ENCODE results near the gene RTBDN. TPM values are rescaled to one million over a fixed set of nuclear protein-coding genes. Genes with fewer than 3 reads are reported as not detected.
"Not testable (repeated sequence)": the region's sequence is repeated elsewhere in the genome, so short reads cannot be mapped to it uniquely, and the experiment has no call there.

The RTBDN gene
- total RNA-seq, 1 donor from 2014 or later, result 4.8 TPM

GRCh38 chr19:12799742-12800465 is 34.5 kb downstream of the RTBDN start:
- DNase-seq, result no peak
- Mint-ChIP-seq H3K36me3 (ENCODE audit: unreplicated experiment) (no peaks in the 10 kb centered on the region), H3K4me3 (ENCODE audit: unreplicated experiment) (peak overlapping the region; percentile 94), H3K27ac (ENCODE audit: unreplicated experiment) (no peak overlapping the region), H3K4me1 (ENCODE audit: low read depth, unreplicated experiment) (peaks cover 21% of the 10 kb centered on the region), H3K27me3 (ENCODE audit: unreplicated experiment) (peaks cover 15% of the 10 kb centered on the region), H3K9me3 (ENCODE audit: unreplicated experiment) (peaks cover 17% of the 10 kb centered on the region)
- TF ChIP-seq CTCF (IDR thresholded peaks at IDR 0.05; ENCODE audit: partially characterized antibody, unreplicated experiment), result no peak

- peaks cover 22% of the 10 kb centered on the region for H3K9me3 Mint-ChIP-seq (ENCODE audit: unreplicated experiment)
- H3K36me3 Mint-ChIP-seq (ENCODE audit: unreplicated experiment); H3K27ac Mint-ChIP-seq (ENCODE audit: unreplicated experiment); DNase-seq; H3K4me3 Mint-ChIP-seq (ENCODE audit: unreplicated experiment): not testable (repeated sequence)
- peaks cover 16% of the 10 kb centered on the region for H3K27me3 Mint-ChIP-seq (ENCODE audit: unreplicated experiment)
- H3K4me1 Mint-ChIP-seq (ENCODE audit: low read depth, unreplicated experiment), result peaks cover 25% of the 10 kb centered on the region
Measured at GRCh38 chr19:12797607-12798006, 36.8 kb downstream of the RTBDN start.

- no peak for TF ChIP-seq CTCF (IDR thresholded peaks at IDR 0.05; ENCODE audit: partially characterized antibody, unreplicated experiment)
- H3K9me3 Mint-ChIP-seq (ENCODE audit: unreplicated experiment), result peaks cover 19% of the 10 kb centered on the region
- H3K4me3 Mint-ChIP-seq (ENCODE audit: unreplicated experiment), result no peak overlapping the region
- no peak for DNase-seq
- no peak overlapping the region for H3K27ac Mint-ChIP-seq (ENCODE audit: unreplicated experiment)
- no peaks in the 10 kb centered on the region for H3K36me3 Mint-ChIP-seq (ENCODE audit: unreplicated experiment)
- peaks cover 20% of the 10 kb centered on the region for H3K4me1 Mint-ChIP-seq (ENCODE audit: low read depth, unreplicated experiment)
- peaks cover 12% of the 10 kb centered on the region for H3K27me3 Mint-ChIP-seq (ENCODE audit: unreplicated experiment)
Measured at GRCh38 chr19:12797141-12797587, 37.2 kb downstream of the RTBDN start.

GRCh38 chr19:12796146-12797071 is 38.0 kb downstream of the RTBDN start:
- TF ChIP-seq CTCF (IDR thresholded peaks at IDR 0.05; ENCODE audit: partially characterized antibody, unreplicated experiment), result peak; percentile 88
- peak; percentile 81 for DNase-seq
- peaks cover 11% of the 10 kb centered on the region for H3K27me3 Mint-ChIP-seq (ENCODE audit: unreplicated experiment)
- H3K4me3 Mint-ChIP-seq (ENCODE audit: unreplicated experiment), result peak overlapping the region; percentile 52
- peaks cover 19% of the 10 kb centered on the region for H3K4me1 Mint-ChIP-seq (ENCODE audit: low read depth, unreplicated experiment)
- no peak overlapping the region for H3K27ac Mint-ChIP-seq (ENCODE audit: unreplicated experiment)
- H3K36me3 Mint-ChIP-seq (ENCODE audit: unreplicated experiment), result no peaks in the 10 kb centered on the region
- peaks cover 15% of the 10 kb centered on the region for H3K9me3 Mint-ChIP-seq (ENCODE audit: unreplicated experiment)

GRCh38 chr19:12794971-12795381 is 39.4 kb downstream of the RTBDN start:
- no peak for TF ChIP-seq CTCF (IDR thresholded peaks at IDR 0.05; ENCODE audit: partially characterized antibody, unreplicated experiment)
- Mint-ChIP-seq H3K4me1 (ENCODE audit: low read depth, unreplicated experiment) (peaks cover 20% of the 10 kb centered on the region), H3K27ac (ENCODE audit: unreplicated experiment) (no peak overlapping the region), H3K4me3 (ENCODE audit: unreplicated experiment) (peak overlapping the region; percentile 76), H3K9me3 (ENCODE audit: unreplicated experiment) (peaks cover 20% of the 10 kb centered on the region), H3K27me3 (ENCODE audit: unreplicated experiment) (peaks cover 9% of the 10 kb centered on the region), H3K36me3 (ENCODE audit: unreplicated experiment) (no peaks in the 10 kb centered on the region)
- DNase-seq, result no peak
